Muscle of leg (tissue), 16 donors: Measurements from ENCODE around the gene TAS1R3. TPM values are rescaled to one million over a fixed set of nuclear protein-coding genes. Genes with fewer than 3 reads are reported as not detected.

Experiments used
- DNase-seq: peaks from one replicate; pipeline ENCODE4 v3.0.0; 2013
- H3K27ac ChIP-seq: one replicate; pipeline ENCODE4 v1.5.1; 2013; ENCODE audit warnings: mild to moderate bottlenecking, low read length, control low read depth
- H3K27me3 ChIP-seq: one replicate; pipeline ENCODE4 v1.6.1; 2013; ENCODE audit warnings: low read length; ENCODE audit not compliant: control insufficient read depth, insufficient read depth
- H3K36me3 ChIP-seq: one replicate; pipeline ENCODE4 v1.6.1; 2013; ENCODE audit warnings: low read length; ENCODE audit not compliant: control insufficient read depth, insufficient read depth
- H3K4me1 ChIP-seq: one replicate; pipeline ENCODE4 v1.6.1; 2013; ENCODE audit warnings: low read length; ENCODE audit not compliant: control insufficient read depth, insufficient read depth
- H3K4me3 ChIP-seq: one replicate; pipeline ENCODE4 v1.5.1; 2013; ENCODE audit warnings: low read length, control low read depth
- H3K9me3 ChIP-seq: replicated peaks from 2 replicates; pipeline ENCODE4 v1.6.1; 2013; ENCODE audit warnings: low read depth, low read length; ENCODE audit not compliant: control insufficient read depth
- WGBS: methylation state at CpG from one replicate; pipeline ENCODE4 v1.1.5; 2013; ENCODE audit warnings: missing lambda C conversion rate; ENCODE audit not compliant: insufficient coverage; 5-methylcytosine and 5-hydroxymethylcytosine counted together
- long read RNA-seq, 11 donors: transcript quantifications; one replicate each; lab custom pipeline, GENCODE V29; 2026
- polyA plus RNA-seq, 8 donors: library from polyadenylated mRNA; unstranded; fragments of 120-200 nt; gene quantifications; one replicate each; pipeline versions ENCODE4 v1.2.1 to v1.2.3, GENCODE V29; 2013; ENCODE audit warnings: inconsistent platforms in 1 of 8, low replicate concordance in 1 of 8; ENCODE audit not compliant: insufficient read length in 8 of 8, insufficient read depth in 1 of 8
- total RNA-seq: library from RNA; stranded (reverse); fragments of 120-200 nt; gene quantifications from one replicate; pipeline ENCODE4 v1.2.4, GENCODE V29; 2013

The TAS1R3 gene
- 2.4 TPM for total RNA-seq
- polyA plus RNA-seq: 1 to 10 TPM in 7 of 8 donors, under 1 TPM in 1; 0.96 to 3.8 (median 2.4) TPM
- long read RNA-seq, donor 1, partial matches to known transcripts: 0 of 1 reads
- long read RNA-seq, donor 1, other reads (novel, unspliced or antisense): 0 of 1 reads
- long read RNA-seq, donor 2: 0 reads
- long read RNA-seq, donor 3, partial matches to known transcripts: 0 of 1 reads
- long read RNA-seq, donor 3, other reads (novel, unspliced or antisense): 0 of 1 reads
- long read RNA-seq, donor 4, partial matches to known transcripts: 10 of 10 reads
- long read RNA-seq, donor 4, other reads (novel, unspliced or antisense): 0 of 10 reads
- long read RNA-seq, donor 5: 0 reads
- long read RNA-seq, donor 6, partial matches to known transcripts: 5 of 30 reads
- long read RNA-seq, donor 6, other reads (novel, unspliced or antisense): 25 of 30 reads
- long read RNA-seq, donor 7, partial matches to known transcripts: 0 of 1 reads
- long read RNA-seq, donor 7, other reads (novel, unspliced or antisense): 0 of 1 reads
- long read RNA-seq, donor 8: 0 reads
- long read RNA-seq, donor 9: 0 reads
- long read RNA-seq, donor 10: 0 reads
- long read RNA-seq, donor 11: 0 reads

DNA sequence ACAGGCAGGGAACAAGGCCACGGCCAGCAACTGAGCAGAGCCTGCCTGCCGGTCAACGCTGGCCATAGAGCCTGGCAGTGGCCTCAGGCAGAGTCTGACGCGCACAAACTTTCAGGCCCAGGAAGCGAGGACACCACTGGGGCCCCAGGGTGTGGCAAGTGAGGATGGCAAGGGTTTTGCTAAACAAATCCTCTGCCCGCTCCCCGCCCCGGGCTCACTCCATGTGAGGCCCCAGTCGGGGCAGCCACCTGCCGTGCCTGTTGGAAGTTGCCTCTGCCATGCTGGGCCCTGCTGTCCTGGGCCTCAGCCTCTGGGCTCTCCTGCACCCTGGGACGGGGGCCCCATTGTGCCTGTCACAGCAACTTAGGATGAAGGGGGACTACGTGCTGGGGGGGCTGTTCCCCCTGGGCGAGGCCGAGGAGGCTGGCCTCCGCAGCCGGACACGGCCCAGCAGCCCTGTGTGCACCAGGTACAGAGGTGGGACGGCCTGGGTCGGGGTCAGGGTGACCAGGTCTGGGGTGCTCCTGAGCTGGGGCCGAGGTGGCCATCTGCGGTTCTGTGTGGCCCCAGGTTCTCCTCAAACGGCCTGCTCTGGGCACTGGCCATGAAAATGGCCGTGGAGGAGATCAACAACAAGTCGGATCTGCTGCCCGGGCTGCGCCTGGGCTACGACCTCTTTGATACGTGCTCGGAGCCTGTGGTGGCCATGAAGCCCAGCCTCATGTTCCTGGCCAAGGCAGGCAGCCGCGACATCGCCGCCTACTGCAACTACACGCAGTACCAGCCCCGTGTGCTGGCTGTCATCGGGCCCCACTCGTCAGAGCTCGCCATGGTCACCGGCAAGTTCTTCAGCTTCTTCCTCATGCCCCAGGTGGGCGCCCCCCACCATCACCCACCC is at the start of gene TAS1R3:
TAS1R3 (plus strand) TSS at position 213 of the 898 bp plus-strand sequence; CDS start at position 279, 66 bp downstream.
- DNase-seq: peak; percentile 44
- WGBS: 75% methylated on average over 38 of the region's 41 CpGs
- H3K27me3 ChIP-seq: no peaks in the 10 kb centered on the region
- no peak within 1 kb of the TSS for H3K4me3 ChIP-seq
- peaks cover 17% of the 10 kb centered on the region for H3K4me1 ChIP-seq
- H3K27ac ChIP-seq: peak within 1 kb of the TSS; percentile 35
- no peaks in the 10 kb centered on the region for H3K9me3 ChIP-seq
- H3K36me3 ChIP-seq: peaks cover 34% of the 10 kb centered on the region

DNA sequence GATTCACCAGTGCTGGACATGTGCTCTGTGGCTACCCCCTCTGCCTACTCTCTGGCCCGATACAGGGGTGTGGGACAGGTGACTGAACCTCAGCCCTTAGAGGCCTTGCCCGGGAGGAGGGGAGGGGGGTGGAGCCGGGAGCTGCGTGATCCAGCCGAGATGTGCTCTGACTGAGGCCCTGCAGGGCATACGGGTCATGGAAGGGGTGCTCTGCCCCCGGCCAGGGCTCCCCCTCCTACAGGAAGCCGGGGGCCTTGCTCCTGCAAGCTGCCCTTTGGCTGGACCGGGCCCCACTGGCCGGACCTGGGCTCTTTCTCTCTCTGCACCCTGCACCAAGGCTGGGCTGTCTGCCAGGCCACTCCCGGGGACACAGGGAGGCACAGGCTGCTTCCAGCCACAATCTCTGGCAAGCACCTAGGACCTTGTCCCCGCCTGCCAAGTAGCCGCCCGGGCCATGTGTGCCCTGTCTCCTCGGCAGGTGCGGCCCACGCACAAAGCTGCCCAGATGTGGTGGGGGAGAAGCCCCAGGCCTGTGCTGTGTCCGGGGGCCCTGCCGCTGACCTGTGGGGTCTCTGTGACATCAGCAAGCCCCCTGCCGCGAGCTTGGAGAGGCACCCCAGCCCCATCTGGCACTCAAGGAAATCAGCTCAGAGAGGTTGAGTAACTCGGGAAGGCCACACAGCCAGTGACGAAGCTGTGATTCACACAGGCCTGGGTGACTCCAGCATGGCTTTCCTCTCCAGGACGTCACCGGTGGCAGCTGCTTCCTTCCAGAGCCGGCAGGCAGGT is 49.4 kb upstream of the TAS1R3 start:
- DNase-seq: no peak
- no peak overlapping the region for H3K27ac ChIP-seq
- WGBS: 64% methylated on average over 26 of the region's 26 CpGs

DNA sequence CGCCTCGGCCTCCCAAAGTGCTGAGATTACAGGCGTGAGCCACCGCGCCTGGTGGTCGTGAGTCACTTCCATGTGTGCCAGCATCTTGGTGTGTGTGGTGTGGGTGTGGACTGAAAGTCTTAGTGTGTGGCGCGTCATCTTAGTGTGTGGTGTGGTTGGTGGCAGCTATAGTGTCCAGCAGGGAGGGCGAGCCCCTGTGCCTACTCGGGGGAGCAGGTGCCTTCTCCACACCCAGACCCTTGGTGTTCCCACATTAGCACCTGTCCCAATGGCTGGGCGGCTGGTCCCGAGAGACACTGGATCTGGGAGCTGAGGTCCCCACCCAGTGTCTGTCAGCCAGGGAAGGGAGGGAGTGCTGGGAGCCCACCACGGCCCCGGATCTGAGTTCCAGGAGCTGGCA is 48.1 kb upstream of the TAS1R3 start:
- H3K4me1 ChIP-seq: no peaks in the 10 kb centered on the region
- no peak for DNase-seq
- H3K27ac ChIP-seq: no peak overlapping the region
- peaks cover 2% of the 10 kb centered on the region for H3K27me3 ChIP-seq
- H3K4me3 ChIP-seq: no peak overlapping the region
- 83% methylated on average over 10 of the region's 14 CpGs for WGBS
- no peaks in the 10 kb centered on the region for H3K36me3 ChIP-seq
- H3K9me3 ChIP-seq: no peaks in the 10 kb centered on the region

More for the DNA sequence above, 49.4 kb upstream of the TAS1R3 start:
- no peaks in the 10 kb centered on the region for H3K36me3 ChIP-seq
- no peak overlapping the region for H3K4me3 ChIP-seq
- H3K27me3 ChIP-seq: peaks cover 2% of the 10 kb centered on the region
- H3K9me3 ChIP-seq: no peaks in the 10 kb centered on the region
- no peaks in the 10 kb centered on the region for H3K4me1 ChIP-seq

DNA sequence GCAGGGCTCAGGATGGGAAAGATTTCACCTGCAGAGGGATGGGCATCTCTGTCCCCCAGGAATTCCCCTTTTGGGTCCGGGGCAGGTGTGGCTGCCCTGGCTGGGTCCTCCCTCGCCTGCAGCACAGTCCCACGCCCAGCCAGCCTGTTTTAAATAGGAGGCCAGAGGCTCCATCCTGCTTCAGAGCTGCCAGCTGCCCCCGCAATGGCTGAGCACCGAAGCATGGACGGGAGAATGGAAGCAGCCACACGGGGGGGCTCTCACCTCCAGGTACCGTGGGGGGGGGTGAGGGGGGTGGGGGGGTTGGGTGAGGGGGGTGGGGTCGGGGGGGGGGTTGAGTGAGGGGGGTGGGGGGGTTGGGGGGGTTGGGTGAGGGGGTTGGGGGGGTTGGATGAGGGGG is 47.3 kb upstream of the TAS1R3 start:
- DNase-seq: no peak
- Histone ChIP-seq H3K27me3 (peaks cover 2% of the 10 kb centered on the region), H3K4me1 (no peaks in the 10 kb centered on the region), H3K4me3 (no peak overlapping the region), H3K9me3 (no peaks in the 10 kb centered on the region), H3K27ac (no peak overlapping the region), H3K36me3 (no peaks in the 10 kb centered on the region)
- WGBS: 0% methylated on average over 2 of the region's 9 CpGs

DNA sequence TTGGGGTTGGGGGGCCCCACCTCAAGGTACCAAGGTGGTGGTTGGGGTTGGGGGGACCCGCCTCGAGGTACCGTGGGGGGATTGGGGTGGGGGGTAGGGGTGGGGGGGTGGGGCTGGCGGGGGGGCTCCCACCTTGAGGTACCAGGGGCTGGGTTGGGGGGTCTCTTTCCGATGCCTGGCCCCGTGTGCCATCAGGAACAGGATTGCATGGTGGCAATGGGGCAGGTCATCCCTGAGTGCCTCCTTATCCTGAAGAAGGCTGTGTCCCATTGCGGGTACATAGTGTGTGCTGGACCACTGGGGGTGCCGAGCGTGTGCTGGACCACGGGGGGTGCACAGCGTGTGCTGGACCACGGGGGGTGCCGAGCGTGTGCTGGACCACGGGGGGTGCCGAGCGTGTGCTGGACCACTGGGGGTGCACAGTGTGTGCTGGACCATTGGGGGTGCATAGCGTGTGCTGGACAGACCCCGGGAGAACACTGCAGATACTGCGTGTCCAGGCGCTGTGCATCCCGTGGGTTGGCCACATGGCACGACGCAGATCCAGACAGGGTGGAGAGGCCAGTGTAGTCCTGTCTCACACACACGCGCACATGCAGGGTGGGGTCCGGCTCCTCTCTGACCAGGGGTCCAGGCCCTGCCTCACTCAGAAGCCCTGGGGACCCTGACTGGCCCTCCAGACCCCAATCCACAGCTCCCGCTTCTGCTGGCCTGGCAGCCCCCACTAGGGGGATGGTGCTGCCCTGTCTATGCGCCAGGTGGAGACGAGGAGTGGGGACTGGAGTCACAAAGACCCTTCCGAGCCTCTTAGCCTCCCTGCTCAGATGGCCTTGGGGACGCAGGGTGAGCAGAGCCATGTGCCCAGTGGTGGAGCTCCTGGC is 46.6 kb upstream of the TAS1R3 start:
- DNase-seq: no peak
- Histone ChIP-seq H3K27me3 (peaks cover 2% of the 10 kb centered on the region), H3K9me3 (no peaks in the 10 kb centered on the region), H3K4me3 (no peak overlapping the region), H3K36me3 (no peaks in the 10 kb centered on the region), H3K4me1 (no peaks in the 10 kb centered on the region), H3K27ac (no peak overlapping the region)
- WGBS: 75% methylated on average over 23 of the region's 32 CpGs

DNA sequence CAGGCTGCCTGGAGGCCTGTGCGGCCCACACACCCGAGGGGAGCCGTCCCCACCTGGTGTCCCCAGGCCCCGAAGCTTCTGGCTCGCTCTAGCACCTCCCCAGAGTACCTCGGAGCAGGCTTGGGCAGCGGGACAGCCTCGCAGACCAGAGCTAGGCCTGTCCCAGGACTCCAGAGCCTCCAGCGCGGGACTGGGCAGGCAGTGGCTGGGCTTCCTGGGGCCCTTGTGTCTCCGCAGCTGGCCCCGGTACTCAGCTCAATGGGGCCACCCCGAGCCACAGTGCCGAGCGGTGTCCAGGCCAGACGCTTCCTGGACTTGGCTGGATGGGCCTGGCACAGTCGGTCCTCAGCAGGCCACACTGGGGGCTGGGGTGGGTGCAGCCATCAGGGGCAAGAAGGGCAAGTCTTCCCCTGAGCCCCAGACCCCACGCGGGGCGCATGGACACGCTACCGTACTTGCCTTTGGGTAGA is 45.9 kb upstream of the TAS1R3 start:
- Histone ChIP-seq H3K4me3 (no peak overlapping the region), H3K27ac (no peak overlapping the region), H3K36me3 (no peaks in the 10 kb centered on the region), H3K9me3 (no peaks in the 10 kb centered on the region), H3K27me3 (peaks cover 2% of the 10 kb centered on the region), H3K4me1 (no peaks in the 10 kb centered on the region)
- DNase-seq: no peak
- 77% methylated on average over 22 of the region's 22 CpGs for WGBS

DNA sequence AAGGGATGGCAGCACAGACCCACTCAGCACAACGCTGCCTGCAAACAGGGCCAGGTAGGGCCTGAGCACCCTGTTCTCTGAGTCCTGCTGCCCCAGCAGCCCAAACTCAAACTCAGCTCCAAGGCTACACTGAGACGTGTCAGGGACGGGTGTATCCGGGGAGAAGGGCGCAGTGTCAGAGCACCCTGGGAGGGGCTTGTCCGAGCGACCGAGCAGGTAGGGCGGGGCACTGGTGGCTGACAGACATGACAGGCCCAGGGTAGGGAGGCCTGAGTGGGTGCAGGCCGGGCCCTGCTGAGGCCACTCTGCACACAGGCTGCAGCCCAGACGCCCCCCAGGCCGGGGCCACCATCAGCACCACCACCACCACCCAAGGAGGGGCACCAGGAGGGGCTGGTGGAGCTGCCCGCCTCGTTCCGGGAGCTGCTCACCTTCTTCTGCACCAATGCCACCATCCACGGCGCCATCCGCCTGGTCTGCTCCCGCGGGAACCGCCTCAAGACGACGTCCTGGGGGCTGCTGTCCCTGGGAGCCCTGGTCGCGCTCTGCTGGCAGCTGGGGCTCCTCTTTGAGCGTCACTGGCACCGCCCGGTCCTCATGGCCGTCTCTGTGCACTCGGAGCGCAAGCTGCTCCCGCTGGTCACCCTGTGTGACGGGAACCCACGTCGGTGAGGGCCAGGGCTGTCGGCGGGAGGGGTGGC is 45.3 kb upstream of the TAS1R3 start:
- no peaks in the 10 kb centered on the region for H3K9me3 ChIP-seq
- WGBS: 65% methylated on average over 26 of the region's 37 CpGs
- H3K36me3 ChIP-seq: no peaks in the 10 kb centered on the region
- no peak for DNase-seq
- peaks cover under 1% of the 10 kb centered on the region for H3K4me1 ChIP-seq
- H3K27me3 ChIP-seq: peaks cover 2% of the 10 kb centered on the region
- no peak overlapping the region for H3K27ac ChIP-seq
- H3K4me3 ChIP-seq: no peak overlapping the region

DNA sequence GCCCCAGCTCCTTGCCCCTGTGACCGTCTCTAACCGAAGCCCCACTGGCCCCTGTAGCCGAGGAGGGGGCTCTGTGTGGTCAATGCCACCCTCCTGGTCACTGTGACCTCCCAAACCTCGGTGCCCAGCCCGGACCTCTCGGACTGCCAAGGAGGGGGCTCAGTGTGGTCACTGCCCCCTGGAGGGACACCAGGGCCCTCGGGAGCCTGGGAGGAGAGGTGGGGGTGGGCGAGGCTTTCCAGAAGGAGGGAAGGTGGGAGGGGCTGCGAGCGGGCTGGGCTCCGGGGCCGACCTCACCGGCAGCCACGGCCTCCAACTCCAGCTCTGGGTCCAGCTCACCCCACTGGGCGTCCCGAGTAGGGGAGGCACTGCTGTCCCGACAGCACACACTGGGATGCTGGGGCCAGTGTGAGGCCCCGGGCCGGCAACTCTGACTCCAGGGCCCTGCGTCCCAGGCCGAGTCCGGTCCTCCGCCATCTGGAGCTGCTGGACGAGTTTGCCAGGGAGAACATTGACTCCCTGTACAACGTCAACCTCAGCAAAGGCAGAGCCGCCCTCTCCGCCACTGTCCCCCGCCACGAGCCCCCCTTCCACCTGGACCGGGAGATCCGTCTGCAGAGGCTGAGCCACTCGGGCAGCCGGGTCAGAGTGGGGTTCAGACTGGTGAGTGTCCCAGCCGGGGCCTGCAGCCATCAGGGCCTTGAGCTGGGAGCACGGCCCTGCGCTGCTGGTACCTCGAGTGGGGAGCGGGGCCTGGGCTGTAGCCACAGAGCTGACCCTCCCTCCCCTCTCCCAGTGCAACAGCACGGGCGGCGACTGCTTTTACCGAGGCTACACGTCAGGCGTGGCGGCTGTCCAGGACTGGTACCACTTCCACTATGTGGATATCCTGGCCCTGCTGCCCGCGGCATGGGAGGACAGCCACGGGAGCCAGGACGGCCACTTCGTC is 44.5 kb upstream of the TAS1R3 start:
- H3K27me3 ChIP-seq: peaks cover 2% of the 10 kb centered on the region
- peaks cover 8% of the 10 kb centered on the region for H3K4me1 ChIP-seq
- H3K4me3 ChIP-seq: no peak overlapping the region
- no peak overlapping the region for H3K27ac ChIP-seq
- DNase-seq: no peak
- no peaks in the 10 kb centered on the region for H3K36me3 ChIP-seq
- 48% methylated on average over 45 of the region's 50 CpGs for WGBS
- no peaks in the 10 kb centered on the region for H3K9me3 ChIP-seq
